GM13976 (cell line): ENCODE results near the gene MYLK.
A peak's percentile ranks its signal among the peaks of the same experiment; 100 is the strongest.

Experiments
- DNase-seq: peaks from one replicate; pipeline ENCODE4 v3.0.0; 2012; ENCODE audit warnings: low spot score
- CTCF ChIP-seq: IDR thresholded peaks from 2 replicates; pipeline ENCODE4 v1.5.1; 2012; ENCODE audit warnings: borderline replicate concordance, mild to moderate bottlenecking; ENCODE audit not compliant: insufficient read depth; ENCODE audit errors: extremely low read depth, missing control alignments, control extremely low read depth
- in situ Hi-C: fragments of 300-500 bp; cut with MboI; formaldehyde crosslinking; loops from one replicate; pipeline ENCODE4 v1.12.0; 2022; ENCODE audit warnings: low sequenced_read_pairs, mixed read lengths, inconsistent platforms; ENCODE audit not compliant: unreplicated experiment

The MYLK gene

GRCh38 chr3:123884203-123884831, at the start of gene MYLK:
Gene MYLK, minus strand, starts transcription at chr3:123884332. Its CDS starts 90,491 bp downstream, at chr3:123793841.
- DNase-seq, result peak; percentile 83
- no peak for TF ChIP-seq CTCF
- in situ Hi-C loops, result no loop called here

- no peak for TF ChIP-seq CTCF
- no peak for DNase-seq
- in situ Hi-C loops, result no loop called here
Measured at GRCh38 chr3:123930445-123930844, 46.3 kb upstream of the MYLK start.

- in situ Hi-C loops, result no loop called here
- TF ChIP-seq CTCF, result no peak
- DNase-seq, result no peak
Measured at GRCh38 chr3:123929325-123929724, 45.2 kb upstream of the MYLK start.

- in situ Hi-C loops, result no loop called here
- no peak for DNase-seq
- TF ChIP-seq CTCF, result no peak
Measured at GRCh38 chr3:123926396-123926795, 42.3 kb upstream of the MYLK start.

GRCh38 chr3:123920868-123921267, 36.7 kb upstream of the MYLK start:
- TF ChIP-seq CTCF, result no peak
- in situ Hi-C loops, result no loop called here
- DNase-seq, result no peak

GRCh38 chr3:123920383-123920782, 36.3 kb upstream of the MYLK start:
- in situ Hi-C loops, result no loop called here
- TF ChIP-seq CTCF, result no peak
- DNase-seq, result no peak
